HG03432 (cell line): ENCODE data around the gene LRRC2.
"Not testable (repeated sequence)": the region's sequence is repeated elsewhere in the genome, so short reads cannot be mapped to it uniquely, and the experiment has no call there.

Experiments used
- ATAC-seq: cut with Tn5 transposase; IDR thresholded peaks from one replicate; pipeline ENCODE4 v1.9.1; 2021; ENCODE audit warnings: mild to moderate bottlenecking, moderate library complexity; ENCODE audit not compliant: unreplicated experiment

Gene LRRC2

GRCh38 chr3:46558184-46559043 lies 7.7 kb downstream of the LRRC2 start:
- peak; percentile 91 for ATAC-seq

- no peak for ATAC-seq
Observed at GRCh38 chr3:46557814-46558183, 8.3 kb downstream of the LRRC2 start.

DNA sequence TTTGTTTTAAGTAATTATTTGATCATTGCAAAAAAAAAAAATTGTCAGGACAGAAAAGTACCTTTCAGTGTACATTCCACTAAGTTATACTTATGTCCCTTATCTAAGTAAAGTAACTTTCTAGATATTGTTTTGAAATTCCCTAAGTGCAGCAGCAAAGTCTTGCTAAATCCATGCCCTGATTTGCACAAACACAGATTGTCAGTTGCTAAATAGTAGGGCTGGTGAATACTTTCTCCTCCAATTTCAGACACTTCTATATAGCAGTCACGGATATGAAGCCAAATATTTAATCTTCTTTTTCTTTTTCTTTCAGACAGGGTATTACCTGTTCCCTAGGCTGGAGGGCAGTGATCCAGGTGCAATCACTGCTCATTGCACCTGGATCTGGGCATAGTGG lies 12.9 kb downstream of the LRRC2 start:
- ATAC-seq: no peak

DNA sequence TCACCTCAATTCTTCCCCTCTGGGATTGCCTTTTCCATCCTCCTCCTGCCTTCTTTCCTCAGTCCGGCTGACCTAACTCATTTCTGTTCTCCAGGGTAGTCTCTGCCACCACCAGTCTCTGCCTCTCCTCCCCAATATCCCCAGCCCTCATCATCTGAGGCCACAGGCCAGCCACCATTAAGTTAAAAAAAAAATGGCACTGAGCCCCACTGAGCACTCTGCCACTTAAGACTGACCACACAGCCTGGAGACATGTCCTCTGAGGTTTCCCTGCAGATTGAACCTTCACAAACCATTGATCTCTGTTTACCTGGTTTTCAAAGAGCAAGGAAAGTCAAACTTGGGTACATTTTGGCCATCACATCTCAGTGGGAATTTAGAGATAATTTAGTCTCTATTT lies 13.6 kb downstream of the LRRC2 start:
- no peak for ATAC-seq

- no peak for ATAC-seq
Observed at GRCh38 chr3:46551615-46552014, 14.5 kb downstream of the LRRC2 start.

DNA sequence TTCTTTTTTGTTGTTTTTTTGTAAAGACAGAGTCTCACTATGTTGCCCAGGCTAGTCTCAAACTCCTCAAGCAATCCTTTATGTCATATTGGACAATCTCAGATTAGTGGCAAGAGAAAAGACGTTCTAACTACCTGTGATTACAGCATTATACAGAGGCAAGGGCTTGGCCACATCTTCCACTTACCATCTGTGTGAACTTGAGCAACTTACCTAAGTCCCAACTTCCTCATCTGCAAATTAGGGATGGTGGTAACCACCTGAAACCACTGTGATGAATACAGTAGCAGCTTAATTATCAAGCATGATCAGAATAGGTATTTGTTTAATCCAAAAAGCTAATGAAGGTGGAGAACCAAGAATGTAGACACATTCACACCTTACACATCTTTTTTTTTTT lies 16.1 kb downstream of the LRRC2 start:
- no peak for ATAC-seq

GRCh38 chr3:46549408-46549904 lies 16.6 kb downstream of the LRRC2 start:
- ATAC-seq: no peak

DNA sequence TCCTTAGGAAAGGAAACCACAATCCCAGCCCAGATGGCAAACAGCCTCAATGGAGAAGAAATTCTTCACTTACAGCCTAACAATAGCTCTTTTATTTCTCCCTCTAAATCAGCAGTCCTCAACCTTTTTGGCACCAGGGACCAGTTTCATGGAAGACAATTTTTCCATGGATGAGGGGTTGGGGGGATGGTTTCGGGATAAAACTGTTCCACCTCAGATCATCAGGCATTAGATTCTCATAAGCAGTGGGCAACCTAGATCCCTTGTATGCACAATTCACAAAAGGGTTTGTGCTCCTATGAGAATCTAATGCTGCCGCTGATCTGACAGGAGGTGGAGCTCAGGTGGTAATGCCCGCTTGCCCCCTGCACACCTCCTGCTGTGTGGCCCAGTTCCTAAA lies 17.5 kb downstream of the LRRC2 start:
- ATAC-seq: not testable (repeated sequence)

- no peak for ATAC-seq
Observed at GRCh38 chr3:46546896-46547440, 19.1 kb downstream of the LRRC2 start.

- no peak for ATAC-seq
Observed at GRCh38 chr3:46545818-46546630, 20.1 kb downstream of the LRRC2 start.

DNA sequence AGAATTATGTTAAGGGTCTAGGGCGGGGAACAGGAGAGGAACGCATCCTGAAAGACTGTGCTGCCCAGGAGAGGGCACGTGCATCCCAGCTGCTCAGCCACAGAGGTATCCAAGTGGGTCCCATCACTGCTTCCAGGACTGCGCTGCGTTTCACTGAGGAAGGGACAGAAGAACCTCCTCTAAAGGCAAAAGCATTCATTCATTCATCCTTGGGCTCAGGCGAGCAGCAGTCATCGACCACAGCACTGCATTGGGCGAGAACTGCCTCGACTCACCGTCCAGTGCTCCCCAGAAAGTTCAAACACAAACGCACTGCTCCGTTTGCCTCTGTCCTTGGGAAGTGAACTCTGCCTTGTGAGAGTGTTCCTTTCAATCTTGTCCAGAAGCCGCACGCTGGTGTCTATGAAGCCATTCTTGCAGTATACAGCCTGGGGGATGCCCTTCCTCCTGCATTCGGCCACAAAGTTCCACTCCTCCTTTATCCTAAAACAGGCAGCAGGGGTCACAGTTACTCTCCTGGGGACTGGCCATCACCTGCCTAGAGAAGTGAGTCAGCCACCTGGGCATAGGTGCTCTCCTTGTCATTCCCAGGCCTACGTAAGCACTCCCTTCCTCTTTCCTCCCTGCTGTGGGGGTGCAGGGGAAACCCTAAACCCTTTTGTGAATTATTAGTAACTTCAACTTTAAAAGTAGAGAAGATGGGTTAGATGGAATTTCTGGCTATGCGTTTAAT lies 21.2 kb downstream of the LRRC2 start:
- no peak for ATAC-seq

GRCh38 chr3:46542801-46543201 lies 23.3 kb downstream of the LRRC2 start:
- ATAC-seq: no peak

DNA sequence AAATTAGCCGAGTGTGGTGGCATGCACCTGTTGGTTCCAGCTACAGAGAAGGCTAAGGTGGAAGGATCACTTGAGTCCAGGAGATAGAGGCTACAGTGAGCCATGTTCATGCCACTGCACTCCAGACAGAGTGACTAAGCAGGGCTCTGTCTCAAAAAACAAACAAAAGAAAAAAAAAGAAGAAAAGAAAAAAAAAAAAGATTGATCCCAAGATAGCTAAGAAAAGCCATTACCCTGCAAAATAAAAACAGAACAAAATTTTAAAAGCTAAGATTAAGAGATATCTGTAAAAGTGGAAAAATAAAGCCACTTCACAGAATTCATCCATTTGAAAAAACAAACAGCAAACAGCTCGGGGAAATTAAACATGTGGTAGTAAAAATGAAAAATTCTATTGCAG lies 23.8 kb downstream of the LRRC2 start:
- ATAC-seq: no peak

GRCh38 chr3:46541835-46542234 lies 24.3 kb downstream of the LRRC2 start:
- ATAC-seq: no peak

- ATAC-seq: no peak
Observed at GRCh38 chr3:46540550-46540949, 25.6 kb downstream of the LRRC2 start.

DNA sequence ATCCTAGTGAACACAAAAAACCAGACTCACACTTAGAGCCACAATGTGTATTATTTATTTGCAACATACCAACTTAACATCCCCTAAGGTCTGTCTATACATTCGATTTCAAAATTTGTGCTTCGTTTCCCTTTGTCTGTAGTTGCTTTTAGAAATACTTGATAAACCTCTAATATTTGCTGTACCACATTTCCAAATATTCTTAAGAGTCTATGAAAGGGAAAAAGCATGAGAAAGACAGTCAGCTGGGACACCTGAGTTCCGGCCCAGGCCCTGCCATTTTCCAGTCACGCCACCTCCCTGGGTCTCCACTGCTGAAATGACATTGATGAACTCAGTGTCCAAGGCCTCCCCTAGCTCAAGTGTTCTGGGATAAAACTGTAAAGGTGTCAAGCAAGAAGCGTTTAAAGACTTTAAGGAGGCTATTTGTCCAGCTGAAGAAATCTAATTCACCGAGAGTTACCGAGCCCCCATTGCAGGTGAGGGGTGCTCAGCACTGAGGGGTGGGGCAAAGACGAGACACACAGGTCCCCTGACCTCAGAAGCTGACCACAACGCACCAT lies 26.6 kb downstream of the LRRC2 start:
- ATAC-seq: no peak

- ATAC-seq: peak; percentile 85
Observed at GRCh38 chr3:46538803-46539442, 27.2 kb downstream of the LRRC2 start.

DNA sequence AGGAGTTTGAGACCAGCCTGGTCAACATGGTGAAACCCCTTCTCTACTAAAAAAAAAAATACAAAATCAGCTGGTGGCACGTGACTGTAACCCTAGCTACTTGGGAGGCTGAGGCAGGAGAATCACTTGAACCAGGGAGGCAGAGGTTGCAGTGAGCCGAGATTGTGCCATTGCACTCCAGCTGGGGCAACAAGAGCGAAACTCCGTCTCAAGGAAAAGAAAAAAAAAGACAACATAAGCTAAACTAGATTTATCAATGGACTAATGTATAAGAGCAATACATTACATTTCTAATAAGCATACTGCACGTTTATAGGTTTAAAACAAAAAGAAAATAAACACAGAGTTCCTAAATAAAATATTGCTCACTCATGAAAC lies 27.7 kb downstream of the LRRC2 start:
- ATAC-seq: not testable (repeated sequence)

- no peak for ATAC-seq
Observed at GRCh38 chr3:46537779-46538178, 28.3 kb downstream of the LRRC2 start.

DNA sequence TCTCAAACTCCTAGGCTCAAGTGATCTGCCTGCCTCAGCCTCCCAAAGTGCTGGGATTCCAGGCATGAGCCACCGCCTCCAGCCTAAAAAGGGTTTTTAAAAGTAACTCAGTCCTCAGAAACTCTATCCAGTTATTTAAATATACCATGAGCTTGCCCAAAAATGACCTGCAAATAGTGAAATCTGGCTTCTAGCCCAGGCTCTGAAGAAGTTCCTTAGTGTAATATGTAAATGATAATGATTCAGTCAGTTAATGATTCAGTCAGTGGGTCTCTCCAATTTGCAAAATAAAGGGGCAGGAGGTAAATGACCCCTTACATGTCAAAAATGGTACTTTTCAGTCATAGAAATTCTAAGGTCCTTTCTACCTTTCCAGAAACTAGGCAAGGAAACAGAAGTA lies 28.8 kb downstream of the LRRC2 start:
- no peak for ATAC-seq
